HL-60/S4 (cell line): ENCODE results near the gene SYNE1.
"Not testable (repeated sequence)": the region's sequence is repeated elsewhere in the genome, so short reads cannot be mapped to it uniquely, and the experiment has no call there.

Experiments
- in situ Hi-C: fragments of 300-500 bp; cut with MboI; formaldehyde crosslinking; loops from 2 replicates; pipeline ENCODE4 v1.14.3; 2022; ENCODE audit warnings: low sequenced_read_pairs

The SYNE1 gene

GRCh38 chr6:152637296-152638047, at the start of gene SYNE1:
TSS of gene SYNE1 (minus strand) at chr6:152637362. CDS start at chr6:152628331, 9,031 bp downstream.
- in situ Hi-C loops = no loop called here

DNA sequence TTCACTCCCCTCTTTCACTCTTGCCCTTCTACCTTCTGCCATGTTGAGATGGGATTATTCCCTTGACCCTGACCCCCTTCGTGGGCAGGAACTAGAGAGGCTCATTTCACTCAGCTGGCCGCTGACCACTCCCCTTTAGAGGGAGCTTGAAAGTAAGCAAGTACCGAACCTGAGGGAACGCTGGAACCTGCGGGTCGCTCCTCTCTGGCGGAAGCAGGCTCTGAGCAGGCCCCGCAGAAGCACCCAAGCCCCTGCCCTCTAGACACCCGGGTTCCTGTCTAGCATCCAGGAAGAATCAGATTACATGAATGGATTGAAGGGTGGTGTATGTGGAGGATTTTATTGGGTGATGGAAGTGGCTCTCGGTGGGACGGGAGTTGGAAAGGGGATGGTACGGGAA, 48.7 kb upstream of the SYNE1 start:
- in situ Hi-C loops = no loop called here

- in situ Hi-C loops = not testable (repeated sequence)
Measured at GRCh38 chr6:152682935-152683334, 45.8 kb upstream of the SYNE1 start.

- in situ Hi-C loops = no loop called here
Measured at GRCh38 chr6:152682141-152682540, 45.0 kb upstream of the SYNE1 start.

DNA sequence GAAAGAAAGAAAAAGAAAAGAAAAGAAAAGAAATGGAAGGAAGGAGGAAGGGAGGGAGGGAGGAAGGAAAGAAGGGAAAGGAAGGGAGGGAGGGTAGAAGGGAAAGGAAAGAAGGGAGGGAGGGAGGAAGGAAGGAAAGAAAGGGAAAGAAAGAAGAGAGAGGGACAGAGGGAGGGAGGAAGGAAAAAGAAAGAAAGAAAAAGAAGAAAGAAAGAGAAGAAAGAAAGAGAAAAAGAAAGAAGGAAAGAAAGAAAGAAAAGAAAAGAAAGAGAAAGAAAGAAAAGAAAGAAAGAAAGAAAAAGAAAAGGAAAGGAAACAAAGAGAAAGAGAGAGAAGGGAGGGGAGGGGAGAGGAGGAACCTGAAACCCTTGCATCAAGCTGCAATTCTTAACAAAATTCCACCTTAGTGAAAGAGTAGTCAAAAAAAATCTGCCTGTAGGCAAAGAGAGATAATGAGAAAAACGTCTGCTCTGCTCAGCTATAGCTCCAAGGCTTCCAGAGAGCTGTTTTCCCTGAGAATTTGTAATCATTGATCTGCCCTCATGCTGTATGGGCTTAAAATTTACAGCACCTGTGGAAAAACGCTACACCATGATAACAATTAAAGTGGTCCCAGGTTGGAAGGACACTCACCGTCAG, 43.8 kb upstream of the SYNE1 start:
- in situ Hi-C loops = no loop called here

- in situ Hi-C loops = no loop called here
Measured at GRCh38 chr6:152680151-152680550, 43.0 kb upstream of the SYNE1 start.

- in situ Hi-C loops = no loop called here
Measured at GRCh38 chr6:152673236-152673635, 36.1 kb upstream of the SYNE1 start.

DNA sequence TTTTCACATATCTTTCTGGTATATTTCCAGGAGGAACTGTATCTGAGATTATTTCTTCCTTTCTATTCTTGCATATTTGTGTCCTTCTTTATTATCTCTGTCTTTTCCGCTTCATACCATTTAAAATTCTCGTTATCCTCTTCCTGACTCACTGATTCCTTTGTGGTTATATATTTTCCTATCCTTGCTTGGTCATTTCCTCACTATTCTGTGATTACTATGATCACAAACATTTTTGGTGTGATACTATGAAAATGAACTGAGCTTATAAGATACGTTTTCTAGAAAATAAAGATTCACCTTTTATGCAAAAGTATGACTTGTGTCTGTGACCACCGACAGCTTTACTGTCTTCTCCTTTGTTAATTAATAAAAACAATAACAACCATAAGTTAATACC, 34.0 kb upstream of the SYNE1 start:
- in situ Hi-C loops = no loop called here

DNA sequence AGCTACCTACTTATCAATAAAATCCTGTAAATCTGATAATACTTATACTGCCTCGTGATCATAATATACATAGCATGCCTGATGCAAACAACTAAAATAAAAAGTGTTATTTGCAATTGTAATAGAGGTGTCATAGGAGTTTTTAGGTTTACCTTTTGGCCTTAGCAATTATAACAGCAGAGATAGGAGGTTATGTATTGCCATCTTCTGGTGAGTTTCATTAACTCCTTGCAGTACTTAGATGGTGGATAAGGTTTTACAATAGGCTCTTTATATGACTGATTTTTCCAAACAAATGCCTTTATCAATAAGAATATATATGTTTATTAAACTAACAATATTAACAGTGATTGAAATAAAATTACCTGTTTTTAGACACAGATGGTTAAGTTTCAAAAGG, 32.7 kb upstream of the SYNE1 start:
- in situ Hi-C loops = no loop called here

GRCh38 chr6:152661776-152662175, 24.6 kb upstream of the SYNE1 start:
- in situ Hi-C loops = no loop called here

- in situ Hi-C loops = no loop called here
Measured at GRCh38 chr6:152651986-152652385, 14.8 kb upstream of the SYNE1 start.

DNA sequence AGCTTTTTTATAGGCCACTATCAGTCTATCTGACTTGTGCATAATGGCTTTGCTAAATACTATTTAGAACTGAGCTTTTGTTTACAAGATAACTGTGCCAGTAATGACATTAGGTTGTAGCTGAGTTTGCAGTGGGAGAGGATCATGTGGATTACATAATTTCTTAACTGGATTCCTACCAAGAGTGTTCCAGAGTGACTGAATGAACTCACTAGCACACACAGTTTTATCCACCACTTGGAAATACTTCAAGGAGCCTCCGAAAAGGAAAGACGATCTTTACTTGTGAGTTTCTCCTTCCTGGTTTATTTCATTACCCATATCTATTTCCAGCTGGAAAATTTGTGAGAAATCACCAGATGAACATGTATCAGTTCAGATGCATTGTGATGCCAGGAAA, 10.9 kb upstream of the SYNE1 start:
- in situ Hi-C loops = no loop called here

DNA sequence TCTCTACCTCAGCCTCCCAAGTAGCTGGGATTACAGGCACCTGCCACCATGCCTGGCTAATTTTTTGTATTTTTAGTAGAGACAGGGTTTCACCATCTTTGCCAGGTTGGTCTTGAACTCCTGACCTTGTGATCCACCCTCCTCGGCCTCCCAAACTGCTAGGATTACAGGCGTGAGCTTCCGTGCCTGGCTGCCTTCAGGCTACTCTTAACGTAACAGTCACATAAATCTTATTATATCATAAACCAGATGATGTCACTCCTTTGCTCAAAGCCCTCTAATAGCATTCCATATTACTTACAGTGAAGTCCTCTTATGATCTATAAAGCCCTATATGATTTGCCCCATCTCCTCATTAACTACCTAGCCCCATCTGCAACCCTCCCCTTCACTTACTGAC, 9.6 kb upstream of the SYNE1 start:
- in situ Hi-C loops = not testable (repeated sequence)

- in situ Hi-C loops = no loop called here
Measured at GRCh38 chr6:152642578-152643375, 5.6 kb upstream of the SYNE1 start.

DNA sequence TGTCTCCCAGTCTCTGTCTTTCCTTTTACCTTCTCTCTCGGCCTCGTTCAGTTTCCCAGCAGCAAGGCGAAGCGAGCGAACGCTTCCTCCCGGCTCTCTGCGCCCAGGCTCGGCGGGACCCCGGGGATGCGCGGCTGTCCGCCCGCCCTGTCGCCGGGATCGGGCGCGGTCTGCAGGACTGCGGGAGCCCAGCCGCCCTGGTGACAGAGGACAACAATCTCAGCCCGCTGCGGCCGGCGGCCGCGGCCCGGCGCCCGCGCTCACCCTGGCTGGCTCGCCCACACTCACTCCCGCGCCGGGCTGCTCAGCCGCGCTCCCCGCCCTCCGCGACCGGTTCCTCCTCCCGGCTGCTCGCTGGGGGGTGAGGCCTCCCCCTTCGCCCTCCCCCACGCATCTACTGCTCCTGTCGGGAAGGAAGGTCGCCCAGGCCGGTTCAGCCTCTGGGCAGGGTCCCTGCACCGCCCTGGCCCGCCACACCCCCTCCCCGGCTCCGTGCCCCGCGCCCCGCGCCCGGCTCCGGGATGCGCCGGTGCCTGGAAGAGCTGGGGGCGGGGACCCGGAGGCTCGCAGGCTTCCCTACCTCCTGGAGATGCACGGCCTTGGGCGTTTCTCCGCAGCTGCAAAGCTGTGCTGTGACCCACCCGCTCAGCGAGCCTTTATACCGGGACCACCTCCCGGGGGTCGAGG, 410 bp downstream of the SYNE1 start:
- in situ Hi-C loops = no loop called here

DNA sequence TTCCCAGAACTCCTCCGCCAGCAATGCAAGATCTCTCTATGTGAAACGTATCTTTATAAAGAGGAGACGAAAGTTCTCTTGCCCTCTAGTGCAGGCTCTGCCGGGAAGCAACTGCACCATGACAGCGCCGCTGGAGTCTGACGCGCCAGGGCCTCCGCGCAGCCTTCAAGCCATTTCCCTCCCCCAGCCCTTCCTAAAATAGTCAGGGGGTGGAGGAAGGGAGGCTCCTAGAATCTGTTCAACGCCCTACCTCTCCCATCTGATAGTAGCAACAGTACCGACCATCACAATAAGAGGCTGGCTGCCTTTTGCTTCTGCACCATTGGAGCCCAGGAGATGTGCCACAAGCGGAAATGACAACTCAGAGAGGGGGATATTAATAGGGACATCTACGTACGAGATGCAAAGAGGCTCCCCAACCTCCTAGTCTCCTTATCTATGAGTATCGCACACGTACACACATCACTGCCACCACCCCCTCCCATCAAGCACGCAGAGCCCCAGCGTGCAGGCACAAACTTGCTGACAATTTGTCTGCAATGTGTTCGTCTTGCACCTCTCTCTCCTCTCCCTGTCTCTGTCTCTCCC, 1.0 kb downstream of the SYNE1 start:
- in situ Hi-C loops = no loop called here

GRCh38 chr6:152634773-152635172, 2.4 kb downstream of the SYNE1 start:
- in situ Hi-C loops = no loop called here

- in situ Hi-C loops = no loop called here
Measured at GRCh38 chr6:152632121-152632782, 4.9 kb downstream of the SYNE1 start.

DNA sequence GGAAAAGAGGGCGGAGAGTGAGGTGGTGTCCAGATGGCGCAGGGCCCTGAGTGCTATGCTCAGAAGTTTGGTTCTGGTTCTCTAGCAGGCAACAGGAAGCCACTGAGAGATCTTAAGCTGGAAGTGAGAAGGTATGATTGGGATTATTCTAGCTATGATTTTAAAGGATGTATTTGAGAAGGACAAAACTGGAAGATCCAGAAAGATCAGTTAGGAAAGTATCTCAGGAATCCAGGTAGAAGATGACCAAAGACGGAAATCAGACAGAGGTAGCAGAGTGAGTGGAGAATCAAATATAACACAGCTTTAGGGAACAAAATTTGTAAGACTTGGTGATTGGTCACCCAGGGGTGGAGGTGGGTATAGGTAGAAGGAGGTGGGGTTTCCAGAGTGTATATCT, 5.8 kb downstream of the SYNE1 start:
- in situ Hi-C loops = no loop called here

DNA sequence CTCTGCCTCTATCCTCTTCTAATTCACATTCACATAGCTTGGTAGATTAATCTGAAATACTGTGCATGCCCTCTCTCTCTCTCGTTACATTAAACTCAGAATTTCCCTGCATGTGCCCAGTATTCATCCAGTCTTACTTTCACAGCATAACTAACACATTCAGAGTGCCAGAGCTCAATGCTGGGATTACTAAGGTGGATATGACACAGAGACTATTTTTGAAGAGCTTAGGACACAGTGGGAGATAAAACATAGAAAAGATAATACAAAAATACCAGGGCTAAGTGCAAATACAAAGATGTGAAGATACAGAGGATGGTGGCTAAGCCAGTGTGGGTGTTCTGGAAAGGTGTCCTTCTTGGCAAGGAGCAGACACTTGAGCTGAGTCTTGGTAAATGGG, 6.3 kb downstream of the SYNE1 start:
- in situ Hi-C loops = no loop called here
